T-helper 2 cell (primary cell): ENCODE results near the gene KPRP.

Experiments used
- DNase-seq, 5 experiments: peaks; one replicate each; pipeline versions ENCODE4 v3.0.0 to v3.0.0-alpha.2; 2012 to 2022
- total RNA-seq, 2 donors: gene quantifications; one replicate each; lab custom pipeline; 2026; lab: John Stamatoyannopoulos, UW

Gene KPRP
- 0 reads per million in 2 donors for total RNA-seq

- DNase-seq, result no peak
Observed at GRCh38 chr1:152757747-152758146, at the start of gene KPRP. TSS of gene KPRP (plus strand) at chr1:152758025. CDS start at chr1:152759589, 1,564 bp downstream.

- no peak for DNase-seq
Observed at GRCh38 chr1:152718238-152718637, 39.6 kb upstream of the KPRP start.

GRCh38 chr1:152725261-152725660 lies 32.6 kb upstream of the KPRP start:
- no peak for DNase-seq

GRCh38 chr1:152728986-152729385 lies 28.8 kb upstream of the KPRP start:
- no peak for DNase-seq

- DNase-seq, result no peak
Observed at GRCh38 chr1:152735648-152736047, 22.2 kb upstream of the KPRP start.

GRCh38 chr1:152737997-152738396 lies 19.8 kb upstream of the KPRP start:
- no peak for DNase-seq

- DNase-seq, result no peak
Observed at GRCh38 chr1:152739841-152740240, 18.0 kb upstream of the KPRP start.

GRCh38 chr1:152741656-152742055 lies 16.2 kb upstream of the KPRP start:
- no peak for DNase-seq

GRCh38 chr1:152743371-152744145 lies 14.3 kb upstream of the KPRP start:
- no peak for DNase-seq

GRCh38 chr1:152745289-152745704 lies 12.5 kb upstream of the KPRP start:
- no peak for DNase-seq

- DNase-seq, result no peak
Observed at GRCh38 chr1:152745765-152746444, 11.9 kb upstream of the KPRP start.

- DNase-seq, result no peak
Observed at GRCh38 chr1:152747831-152748230, 10.0 kb upstream of the KPRP start.

- no peak for DNase-seq
Observed at GRCh38 chr1:152752225-152752624, 5.6 kb upstream of the KPRP start.

GRCh38 chr1:152753586-152753985 lies 4.2 kb upstream of the KPRP start:
- DNase-seq, result no peak

GRCh38 chr1:152756872-152757271 lies 953 bp upstream of the KPRP start:
- DNase-seq, result no peak

- DNase-seq, result no peak
Observed at GRCh38 chr1:152758636-152759035, 811 bp downstream of the KPRP start.

GRCh38 chr1:152759453-152760173 lies 1.8 kb downstream of the KPRP start:
- no peak for DNase-seq

- no peak for DNase-seq
Observed at GRCh38 chr1:152760551-152761190, 2.8 kb downstream of the KPRP start.

GRCh38 chr1:152761609-152762213 lies 3.9 kb downstream of the KPRP start:
- no peak for DNase-seq

- no peak for DNase-seq
Observed at GRCh38 chr1:152768847-152769533, 11.2 kb downstream of the KPRP start.

- DNase-seq, result no peak
Observed at GRCh38 chr1:152770411-152770810, 12.6 kb downstream of the KPRP start.

GRCh38 chr1:152774875-152775274 lies 17.1 kb downstream of the KPRP start, which contains the start of gene LCE1F:
TSS of gene LCE1F (plus strand) at chr1:152775140. CDS start at chr1:152776372, 1,232 bp downstream.
- no peak for DNase-seq
